Activated effector memory CD4-positive, alpha-beta T cell treated with anti-CD3 and anti-CD28 coated beads, Interleukin-2, amount 50 U/mL, for 16 hours (primary cell): ENCODE results near the gene TBL3.
"Not testable (repeated sequence)": the region's sequence is repeated elsewhere in the genome, so short reads cannot be mapped to it uniquely, and the experiment has no call there.

Source experiments
- DNase-seq: peaks from one replicate; pipeline ENCODE4 v3.0.0-alpha.2; 2020

TBL3 gene

GRCh38 chr16:1944612-1945199, 27.1 kb upstream of the TBL3 start:
- no peak for DNase-seq

- DNase-seq = no peak
Measured at GRCh38 chr16:1945559-1946391, 26.1 kb upstream of the TBL3 start.

GRCh38 chr16:1946495-1947368, 25.1 kb upstream of the TBL3 start:
- no peak for DNase-seq

GRCh38 chr16:1947369-1947670, 24.5 kb upstream of the TBL3 start:
- DNase-seq = no peak

GRCh38 chr16:1949507-1949906, 22.3 kb upstream of the TBL3 start:
- no peak for DNase-seq

- DNase-seq = no peak
Measured at GRCh38 chr16:1950047-1950446, 21.8 kb upstream of the TBL3 start.

GRCh38 chr16:1950559-1950958, 21.3 kb upstream of the TBL3 start:
- DNase-seq = no peak

- no peak for DNase-seq
Measured at GRCh38 chr16:1953734-1954133, 18.1 kb upstream of the TBL3 start.

- not testable (repeated sequence) for DNase-seq
Measured at GRCh38 chr16:1957434-1958142, 14.3 kb upstream of the TBL3 start.

GRCh38 chr16:1958143-1958491, 13.7 kb upstream of the TBL3 start:
- DNase-seq = not testable (repeated sequence)

GRCh38 chr16:1958715-1959268, 13.1 kb upstream of the TBL3 start:
- peak; percentile 64 for DNase-seq

- peak; percentile 98 for DNase-seq
Measured at GRCh38 chr16:1959269-1960039, 12.4 kb upstream of the TBL3 start, which contains the start of gene NDUFB10. Gene NDUFB10, plus strand, starts transcription at chr16:1959538. Its CDS starts 87 bp downstream, at chr16:1959625.

- peak; percentile 78 for DNase-seq
Measured at GRCh38 chr16:1960665-1961630, 10.9 kb upstream of the TBL3 start.

GRCh38 chr16:1961651-1962067, 10.2 kb upstream of the TBL3 start:
- DNase-seq = no peak

- DNase-seq = not testable (repeated sequence)
Measured at GRCh38 chr16:1962161-1963153, 9.4 kb upstream of the TBL3 start.

GRCh38 chr16:1963806-1964505, 7.9 kb upstream of the TBL3 start:
- DNase-seq = peak; percentile 80

GRCh38 chr16:1964506-1965395, 7.1 kb upstream of the TBL3 start, which contains the start of gene RPS2:
Gene RPS2, minus strand, starts transcription at chr16:1964826. Its CDS starts 201 bp downstream, at chr16:1964625.
- peak; percentile 99 for DNase-seq
